Epithelial cell of esophagus (primary cell): ENCODE data around the gene SGTA.
A peak's percentile ranks its signal among the peaks of the same experiment; 100 is the strongest.

ENCODE experiments used
- DNase-seq: peaks from one replicate; pipeline ENCODE4 v3.0.0; 2010; ENCODE audit warnings: low read depth
- H3K4me3 ChIP-seq: 2 replicates; pipeline ENCODE4 v1.5.1; 2011; ENCODE audit warnings: mild to moderate bottlenecking, low read length, control low read depth
- CTCF ChIP-seq: IDR thresholded peaks from 2 replicates; pipeline ENCODE4 v1.5.1; 2011; ENCODE audit warnings: low read depth, mild to moderate bottlenecking, low read length, control low read depth, inconsistent platforms; ENCODE audit not compliant: insufficient read depth; ENCODE audit errors: missing control alignments

The SGTA gene

DNA sequence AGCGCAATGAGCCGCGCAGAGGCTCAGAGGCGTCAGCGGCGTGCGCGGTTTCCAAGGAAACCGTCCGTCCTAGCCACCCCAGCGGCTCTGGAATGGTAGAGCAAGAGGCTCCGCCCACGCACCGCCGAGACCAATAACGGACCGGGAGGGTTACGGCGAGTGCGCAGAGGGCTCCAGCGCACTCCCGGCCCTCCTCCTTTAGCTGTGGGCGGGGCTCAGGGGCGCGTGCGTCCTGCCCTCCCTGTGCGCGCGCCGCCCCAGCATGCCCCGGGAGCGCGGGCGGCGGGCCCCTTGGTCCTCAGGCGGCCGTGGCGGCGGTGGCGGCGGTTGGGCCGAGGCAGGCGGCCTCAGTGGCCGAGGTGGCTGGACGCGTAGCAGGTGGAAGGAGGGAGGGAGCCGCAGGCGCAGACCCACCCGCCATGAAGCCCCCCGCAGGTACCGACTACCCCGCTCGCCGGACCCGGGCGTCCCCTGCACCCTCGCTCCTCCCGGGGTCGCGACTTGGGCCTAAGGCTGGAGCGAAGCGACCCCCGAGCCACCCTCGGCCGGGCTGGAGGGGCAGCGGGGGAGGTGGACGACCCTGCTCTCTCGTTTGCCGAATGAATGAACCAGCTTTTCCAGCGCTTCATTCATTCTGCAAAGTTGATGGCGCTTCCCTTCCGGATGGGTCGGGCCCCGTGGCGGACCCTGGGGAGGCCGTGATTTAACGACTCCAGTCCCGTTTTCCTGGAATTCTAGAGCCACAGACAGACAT, 2.3 kb upstream of the SGTA start, which contains the start of gene THOP1:
Gene THOP1 (plus strand): TSS at position 260 of the 754 bp plus-strand sequence. CDS start 160 bp downstream, at position 420.
- TF ChIP-seq CTCF = no peak
- peak; percentile 100 for DNase-seq

GRCh38 chr19:2783781-2784145, 690 bp upstream of the SGTA start:
- peak overlapping the region; percentile 90 for H3K4me3 ChIP-seq
- DNase-seq = no peak
- no peak for TF ChIP-seq CTCF

More for the DNA sequence above, 2.3 kb upstream of the SGTA start, which contains the start of gene THOP1:
- peak within 1 kb of the TSS; percentile 90 for H3K4me3 ChIP-seq

DNA sequence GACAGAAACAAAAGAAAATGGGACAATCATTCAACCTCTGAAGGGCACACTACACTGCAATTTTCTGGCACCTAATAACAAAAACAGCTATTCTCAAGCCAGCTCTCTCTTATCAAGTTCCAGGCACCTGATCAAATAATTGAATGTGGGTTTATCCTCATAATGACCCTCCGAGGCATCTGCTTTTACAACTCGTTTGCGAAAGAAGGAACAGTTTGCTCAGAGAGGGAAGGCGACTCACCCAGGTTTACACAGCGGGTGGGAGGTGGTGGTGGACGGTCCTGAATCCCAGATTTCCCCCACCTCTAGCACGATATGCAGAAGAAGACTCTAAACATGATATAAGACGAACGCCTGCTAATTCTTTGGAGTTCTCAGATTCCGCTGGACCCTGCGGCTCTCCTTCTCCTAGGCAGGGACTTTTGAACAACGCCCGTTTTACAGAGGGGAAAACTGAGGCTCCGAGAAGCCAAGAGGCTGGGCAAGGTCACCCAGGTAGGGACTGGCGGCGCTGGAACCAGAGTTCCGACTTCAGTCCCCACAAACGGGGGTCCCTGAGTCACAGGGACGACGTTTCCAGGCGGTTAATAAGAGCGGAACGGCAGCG, 641 bp downstream of the SGTA start:
- H3K4me3 ChIP-seq = peak overlapping the region; percentile 90
- DNase-seq = no peak
- TF ChIP-seq CTCF = no peak

- H3K4me3 ChIP-seq = no peak overlapping the region
- DNase-seq = no peak
- TF ChIP-seq CTCF = no peak
Observed at GRCh38 chr19:2780284-2780683, 2.8 kb downstream of the SGTA start.

DNA sequence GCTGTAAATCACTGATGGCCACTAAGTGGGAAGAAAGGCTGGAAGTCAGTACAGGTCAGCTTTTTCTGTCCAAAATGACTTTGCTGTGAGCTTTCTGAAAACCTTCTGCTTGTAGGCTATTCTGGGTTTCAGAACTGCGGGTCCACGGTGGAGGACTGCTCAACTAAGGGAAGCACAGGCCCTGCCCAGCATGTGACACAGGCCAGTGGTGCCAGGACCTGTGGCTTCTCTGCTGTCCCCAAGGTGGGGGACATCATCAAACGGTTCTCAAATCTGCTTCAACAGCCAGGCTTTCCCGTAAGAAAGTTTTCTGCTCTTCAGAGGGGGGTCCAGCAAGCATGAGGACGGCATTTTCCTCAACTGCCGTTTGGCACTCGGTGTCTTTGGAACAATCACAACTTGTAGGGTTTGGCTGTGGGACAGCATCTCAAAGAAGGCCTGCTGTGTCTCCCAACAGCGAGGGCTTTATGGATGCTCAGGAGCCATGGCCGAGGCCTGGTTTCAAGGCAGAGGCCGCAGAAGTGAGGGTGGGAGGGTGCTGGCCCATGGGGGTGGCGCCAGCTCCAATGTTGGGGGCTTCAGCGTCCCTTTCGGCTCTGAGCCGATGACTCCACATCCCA, 3.8 kb downstream of the SGTA start:
- no peak for TF ChIP-seq CTCF
- no peak for DNase-seq
- H3K4me3 ChIP-seq = no peak overlapping the region

- no peak overlapping the region for H3K4me3 ChIP-seq
- no peak for TF ChIP-seq CTCF
- no peak for DNase-seq
Observed at GRCh38 chr19:2777952-2778683, 5.0 kb downstream of the SGTA start.
